ENCODE measurements around the gene KIRREL3. TPM values are rescaled to one million over a fixed set of nuclear protein-coding genes. Genes with fewer than 3 reads are reported as not detected.

Gene KIRREL3
- 9.6 TPM for total RNA-seq

GRCh38 chr11:127000291-127000968, at the start of gene KIRREL3:
Gene KIRREL3, minus strand, starts transcription at chr11:127000770.

Data from camera-type eye (tissue), 1 donor.